Mesenchymal stem cell (in vitro differentiated cells and primary cell): ENCODE measurements around the gene FTH1.
"Not testable (repeated sequence)": the region's sequence is repeated elsewhere in the genome, so short reads cannot be mapped to it uniquely, and the experiment has no call there.

Experiments used
- DNase-seq: peaks from one replicate; pipeline ENCODE4 v3.0.0-alpha.2; 2013
- H2AFZ ChIP-seq: one replicate; pipeline ENCODE4 v1.6.1; 2013; ENCODE audit warnings: low read depth, mild to moderate bottlenecking, control low read depth, inconsistent platforms, low read length, moderate library complexity
- H2AK5ac ChIP-seq: 2 replicates; pipeline ENCODE4 v1.6.1; 2013; ENCODE audit warnings: low read length, moderate library complexity, mild to moderate bottlenecking, inconsistent platforms; ENCODE audit not compliant: severe bottlenecking
- H2BK120ac ChIP-seq: one replicate; pipeline ENCODE4 v1.6.1; 2013; ENCODE audit warnings: low read depth, mild to moderate bottlenecking, inconsistent platforms, low read length, moderate library complexity
- H2BK12ac ChIP-seq, 2 experiments: one replicate each; pipeline ENCODE4 v1.6.1; 2013; ENCODE audit warnings: inconsistent platforms in 2 of 2, low read length in 2 of 2, mild to moderate bottlenecking in 2 of 2, moderate library complexity in 2 of 2, control low read depth in 1 of 2
- H2BK15ac ChIP-seq: one replicate; pipeline ENCODE4 v1.6.1; 2013; ENCODE audit warnings: mild to moderate bottlenecking, low read depth, inconsistent platforms; ENCODE audit not compliant: poor library complexity, severe bottlenecking
- H2BK5ac ChIP-seq: 2 replicates; pipeline ENCODE4 v1.6.1; 2013; ENCODE audit warnings: low read depth, mild to moderate bottlenecking, low read length, control low read depth, inconsistent platforms; ENCODE audit not compliant: poor library complexity, severe bottlenecking
- H3K14ac ChIP-seq, 2 experiments: one replicate each; pipeline ENCODE4 v1.6.1; 2013; ENCODE audit warnings: inconsistent platforms in 2 of 2, low read length in 2 of 2, control low read depth in 1 of 2, mild to moderate bottlenecking in 1 of 2, moderate library complexity in 1 of 2
- H3K18ac ChIP-seq, 2 experiments: one replicate each; pipeline ENCODE4 v1.6.1; 2013; ENCODE audit warnings: inconsistent platforms in 2 of 2, low read length in 2 of 2, control low read depth in 1 of 2, low read depth in 1 of 2, mild to moderate bottlenecking in 1 of 2
- H3K23ac ChIP-seq, 2 experiments: one replicate each; pipeline ENCODE4 v1.6.1; 2013; ENCODE audit warnings: inconsistent platforms in 2 of 2, low read length in 2 of 2, mild to moderate bottlenecking in 2 of 2, moderate library complexity in 2 of 2, control low read depth in 1 of 2
- H3K27ac ChIP-seq: 2 replicates; pipeline ENCODE4 v1.5.1; 2013; ENCODE audit warnings: mild to moderate bottlenecking, moderate library complexity, low read length, control low read depth, inconsistent platforms; ENCODE audit not compliant: poor library complexity, severe bottlenecking
- H3K27me3 ChIP-seq, 2 experiments: 2 replicates each; pipeline versions ENCODE4 v1.6.1 to v1.7.0; 2013; ENCODE audit warnings: low read length in 2 of 2, mild to moderate bottlenecking in 2 of 2, moderate library complexity in 2 of 2, control low read depth in 1 of 2, inconsistent platforms in 1 of 2; ENCODE audit not compliant: control insufficient read depth in 1 of 2, insufficient read depth in 1 of 2
- H3K36me3 ChIP-seq, 2 experiments: 2 replicates each; pipeline versions ENCODE4 v1.6.1 to v1.7.0; 2013; ENCODE audit warnings: low read length in 2 of 2, control low read depth in 1 of 2, inconsistent platforms in 1 of 2, low read depth in 1 of 2, mild to moderate bottlenecking in 1 of 2; ENCODE audit not compliant: insufficient read depth in 2 of 2, control insufficient read depth in 1 of 2
- H3K4ac ChIP-seq, 2 experiments: one replicate each; pipeline ENCODE4 v1.6.1; 2013; ENCODE audit warnings: inconsistent platforms in 2 of 2, low read length in 2 of 2, mild to moderate bottlenecking in 2 of 2, moderate library complexity in 2 of 2, control low read depth in 1 of 2, low read depth in 1 of 2
- H3K4me1 ChIP-seq: 2 replicates; pipeline ENCODE4 v1.6.1; 2013; ENCODE audit warnings: low read depth, low read length, control low read depth; ENCODE audit not compliant: control insufficient read depth, insufficient read depth
- H3K4me2 ChIP-seq: 2 replicates; pipeline ENCODE4 v1.6.1; 2013; ENCODE audit warnings: low read length, mild to moderate bottlenecking, inconsistent platforms; ENCODE audit not compliant: poor library complexity, severe bottlenecking
- H3K4me3 ChIP-seq, 2 experiments: 2 replicates each; pipeline versions ENCODE4 v1.5.1 to v1.7.0; 2013; ENCODE audit warnings: low read length in 2 of 2, mild to moderate bottlenecking in 2 of 2, control low read depth in 1 of 2, low read depth in 1 of 2; ENCODE audit not compliant: insufficient read depth in 1 of 2
- H3K79me1 ChIP-seq: replicated peaks from 2 replicates; pipeline ENCODE4 v1.6.1; 2013; ENCODE audit warnings: mild to moderate bottlenecking, control low read depth, low read length, inconsistent platforms; ENCODE audit not compliant: poor library complexity, severe bottlenecking
- H3K9ac ChIP-seq: 2 replicates; pipeline ENCODE4 v1.7.0; 2013; ENCODE audit warnings: mild to moderate bottlenecking, low read length, moderate library complexity
- H3K9me3 ChIP-seq: 2 replicates; pipeline ENCODE4 v1.7.0; 2013; ENCODE audit warnings: mild to moderate bottlenecking, low read length; ENCODE audit not compliant: control insufficient read depth
- H4K8ac ChIP-seq: one replicate; pipeline ENCODE4 v1.6.1; 2013; ENCODE audit warnings: inconsistent platforms, mild to moderate bottlenecking, low read length, moderate library complexity
- H4K91ac ChIP-seq: one replicate; pipeline ENCODE4 v1.6.1; 2013; ENCODE audit warnings: mild to moderate bottlenecking, low read length, inconsistent platforms
- WGBS: methylation state at CpG from one replicate; pipeline ENCODE4 v1.1.7; 2013; ENCODE audit warnings: mixed read lengths; 5-methylcytosine and 5-hydroxymethylcytosine counted together

Gene FTH1

GRCh38 chr11:62008193-62008592, 40.8 kb upstream of the FTH1 start:
- no peak overlapping the region for H2AK5ac ChIP-seq
- H3K4ac ChIP-seq, result no peak overlapping the region
- H3K4me3 ChIP-seq, result no peak overlapping the region
- H3K4me2 ChIP-seq, result no peak overlapping the region
- DNase-seq, result no peak
- H2BK15ac ChIP-seq, result no peak overlapping the region
- H4K8ac ChIP-seq, result no peak overlapping the region
- H3K23ac ChIP-seq, result no peak overlapping the region
- no peaks in the 10 kb centered on the region for H3K36me3 ChIP-seq
- H3K14ac ChIP-seq, result no peak overlapping the region
- H2BK12ac ChIP-seq, result no peak overlapping the region
- H2AFZ ChIP-seq, result no peak overlapping the region
- H3K4me1 ChIP-seq, result peaks cover 6% of the 10 kb centered on the region
- no peaks in the 10 kb centered on the region for H3K27me3 ChIP-seq
- no peaks in the 10 kb centered on the region for H3K79me1 ChIP-seq
- no peak overlapping the region for H3K18ac ChIP-seq
- H4K91ac ChIP-seq, result no peak overlapping the region
- H3K9ac ChIP-seq, result no peak overlapping the region
- no CpG with 5 or more reads among the region's 1 CpG for WGBS
- H3K27ac ChIP-seq, result no peak overlapping the region
- no peak overlapping the region for H2BK120ac ChIP-seq
- H2BK5ac ChIP-seq, result no peak overlapping the region
- no peaks in the 10 kb centered on the region for H3K9me3 ChIP-seq

GRCh38 chr11:62004473-62004872, 37.0 kb upstream of the FTH1 start:
- no peak overlapping the region for H2BK120ac ChIP-seq
- WGBS, result 61% methylated on average over 1 of the region's 2 CpGs
- no peak overlapping the region for H3K14ac ChIP-seq

GRCh38 chr11:62002283-62002682, 34.8 kb upstream of the FTH1 start:
- H2AK5ac ChIP-seq, H2BK15ac ChIP-seq, H2BK5ac ChIP-seq, H3K14ac ChIP-seq, H2BK12ac ChIP-seq, H3K36me3 ChIP-seq, H3K4ac ChIP-seq, H3K79me1 ChIP-seq, H3K4me3 ChIP-seq, H3K18ac ChIP-seq, H3K27me3 ChIP-seq, H4K8ac ChIP-seq, H3K23ac ChIP-seq, H3K4me2 ChIP-seq, H4K91ac ChIP-seq, H2AFZ ChIP-seq, H2BK120ac ChIP-seq, DNase-seq: not testable (repeated sequence)
- Histone ChIP-seq H3K9me3 (peaks cover 12% of the 10 kb centered on the region), H3K4me1 (peaks cover 11% of the 10 kb centered on the region), H3K27ac (peak overlapping the region; percentile 75), H3K9ac (peak overlapping the region; percentile 18)
- 93% methylated on average over 8 of the region's 8 CpGs for WGBS

More at GRCh38 chr11:62004473-62004872, 37.0 kb upstream of the FTH1 start:
- Histone ChIP-seq H2BK15ac (no peak overlapping the region), H2AK5ac (no peak overlapping the region), H3K27ac (no peak overlapping the region), H2BK5ac (no peak overlapping the region), H3K9ac (no peak overlapping the region), H2BK12ac (no peak overlapping the region), H3K4me2 (no peak overlapping the region), H3K4me3 (no peak overlapping the region), H2AFZ (no peak overlapping the region), H3K18ac (peak overlapping the region in 1 of 2 experiments; percentile 6), H3K9me3 (peaks cover 6% of the 10 kb centered on the region), H3K4me1 (peaks cover 11% of the 10 kb centered on the region), H4K8ac (no peak overlapping the region), H3K79me1 (no peaks in the 10 kb centered on the region), H3K23ac (no peak overlapping the region), H3K4ac (no peak overlapping the region), H3K36me3 (no peaks in the 10 kb centered on the region), H3K27me3 (no peaks in the 10 kb centered on the region), H4K91ac (no peak overlapping the region)
- peak; percentile 79 for DNase-seq

- H3K4ac ChIP-seq, result no peak overlapping the region
- H3K9ac ChIP-seq, result peak overlapping the region; percentile 18
- no peak overlapping the region for H2BK120ac ChIP-seq
- no peak overlapping the region for H2AFZ ChIP-seq
- H3K4me3 ChIP-seq, result no peak overlapping the region
- H2BK15ac ChIP-seq, result no peak overlapping the region
- 76% methylated on average over 10 of the region's 12 CpGs for WGBS
- H3K14ac ChIP-seq, result no peak overlapping the region
- no peak for DNase-seq
- H3K36me3 ChIP-seq, result no peaks in the 10 kb centered on the region
- no peak overlapping the region for H4K8ac ChIP-seq
- H3K27ac ChIP-seq, result peak overlapping the region; percentile 75
- H3K79me1 ChIP-seq, result no peaks in the 10 kb centered on the region
- no peak overlapping the region for H4K91ac ChIP-seq
- H2BK12ac ChIP-seq, result no peak overlapping the region
- no peak overlapping the region for H2AK5ac ChIP-seq
- H3K18ac ChIP-seq, result no peak overlapping the region
- H3K4me1 ChIP-seq, result peaks cover 11% of the 10 kb centered on the region
- H3K27me3 ChIP-seq, result no peaks in the 10 kb centered on the region
- H3K23ac ChIP-seq, result no peak overlapping the region
- peak overlapping the region; percentile 35 for H2BK5ac ChIP-seq
- peaks cover 12% of the 10 kb centered on the region for H3K9me3 ChIP-seq
- peak overlapping the region; percentile 10 for H3K4me2 ChIP-seq
Measured at GRCh38 chr11:62001450-62002191, 34.2 kb upstream of the FTH1 start.
